A549 (cell line): ENCODE data around the gene ADAT1.

Experiments
- EP300 ChIP-seq, 2 experiments: fragments of >200 bp; sonication (Bioruptor Twin); formaldehyde crosslinking; IDR thresholded peaks; 2 replicates in 1 of 2; 3 replicates in 1 of 2; pipeline ENCODE4 v1.6.1; 2016 to 2017
- TF ChIP-seq, protein P1 (sequence below): fragments of >200 bp; sonication (Bioruptor Twin); formaldehyde crosslinking; IDR thresholded peaks from 3 replicates; pipeline ENCODE4 v1.5.1; 2016

DNA sequence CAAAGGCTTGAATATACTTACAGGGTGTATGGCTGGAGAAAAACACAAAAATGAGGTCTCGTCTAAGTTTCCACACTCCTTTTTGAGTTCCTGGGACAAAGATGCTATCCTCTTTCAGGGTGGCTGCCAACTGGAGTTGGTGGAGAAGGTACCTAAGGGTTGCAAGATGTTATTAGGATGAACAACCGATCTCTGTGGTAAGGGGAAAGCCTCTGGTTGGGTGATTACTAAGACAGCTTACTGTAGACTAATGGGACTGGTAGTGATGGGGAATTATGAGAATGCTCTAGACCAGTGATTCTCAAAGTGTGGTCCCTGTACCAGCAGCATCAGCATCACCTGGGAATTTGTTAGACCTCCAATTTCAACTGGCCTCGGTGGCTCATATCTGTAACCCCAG, 6.0 kb downstream of the ADAT1 start:
- TF ChIP-seq, protein P1, sequence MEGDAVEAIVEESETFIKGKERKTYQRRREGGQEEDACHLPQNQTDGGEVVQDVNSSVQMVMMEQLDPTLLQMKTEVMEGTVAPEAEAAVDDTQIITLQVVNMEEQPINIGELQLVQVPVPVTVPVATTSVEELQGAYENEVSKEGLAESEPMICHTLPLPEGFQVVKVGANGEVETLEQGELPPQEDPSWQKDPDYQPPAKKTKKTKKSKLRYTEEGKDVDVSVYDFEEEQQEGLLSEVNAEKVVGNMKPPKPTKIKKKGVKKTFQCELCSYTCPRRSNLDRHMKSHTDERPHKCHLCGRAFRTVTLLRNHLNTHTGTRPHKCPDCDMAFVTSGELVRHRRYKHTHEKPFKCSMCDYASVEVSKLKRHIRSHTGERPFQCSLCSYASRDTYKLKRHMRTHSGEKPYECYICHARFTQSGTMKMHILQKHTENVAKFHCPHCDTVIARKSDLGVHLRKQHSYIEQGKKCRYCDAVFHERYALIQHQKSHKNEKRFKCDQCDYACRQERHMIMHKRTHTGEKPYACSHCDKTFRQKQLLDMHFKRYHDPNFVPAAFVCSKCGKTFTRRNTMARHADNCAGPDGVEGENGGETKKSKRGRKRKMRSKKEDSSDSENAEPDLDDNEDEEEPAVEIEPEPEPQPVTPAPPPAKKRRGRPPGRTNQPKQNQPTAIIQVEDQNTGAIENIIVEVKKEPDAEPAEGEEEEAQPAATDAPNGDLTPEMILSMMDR, result no peak
- no peak for TF ChIP-seq EP300 (IDR thresholded peaks at IDR 0.05)
